K562 treated with DMSO at 1 percent for 24 hours (cell line): Measurements from ENCODE around the gene PRXL2B. TPM values are rescaled to one million over a fixed set of nuclear protein-coding genes. Genes with fewer than 3 reads are reported as not detected.

Source experiments
- total RNA-seq: library from RNA; unstranded; fragments of 300-600 nt; gene quantifications from 2 replicates; pipeline ENCODE4 v1.2.3, GENCODE V29; 2022; ENCODE audit warnings: low read depth; ENCODE audit not compliant: insufficient read depth

PRXL2B gene
- total RNA-seq = 19.6 and 23.0 TPM in 2 replicates

DNA sequence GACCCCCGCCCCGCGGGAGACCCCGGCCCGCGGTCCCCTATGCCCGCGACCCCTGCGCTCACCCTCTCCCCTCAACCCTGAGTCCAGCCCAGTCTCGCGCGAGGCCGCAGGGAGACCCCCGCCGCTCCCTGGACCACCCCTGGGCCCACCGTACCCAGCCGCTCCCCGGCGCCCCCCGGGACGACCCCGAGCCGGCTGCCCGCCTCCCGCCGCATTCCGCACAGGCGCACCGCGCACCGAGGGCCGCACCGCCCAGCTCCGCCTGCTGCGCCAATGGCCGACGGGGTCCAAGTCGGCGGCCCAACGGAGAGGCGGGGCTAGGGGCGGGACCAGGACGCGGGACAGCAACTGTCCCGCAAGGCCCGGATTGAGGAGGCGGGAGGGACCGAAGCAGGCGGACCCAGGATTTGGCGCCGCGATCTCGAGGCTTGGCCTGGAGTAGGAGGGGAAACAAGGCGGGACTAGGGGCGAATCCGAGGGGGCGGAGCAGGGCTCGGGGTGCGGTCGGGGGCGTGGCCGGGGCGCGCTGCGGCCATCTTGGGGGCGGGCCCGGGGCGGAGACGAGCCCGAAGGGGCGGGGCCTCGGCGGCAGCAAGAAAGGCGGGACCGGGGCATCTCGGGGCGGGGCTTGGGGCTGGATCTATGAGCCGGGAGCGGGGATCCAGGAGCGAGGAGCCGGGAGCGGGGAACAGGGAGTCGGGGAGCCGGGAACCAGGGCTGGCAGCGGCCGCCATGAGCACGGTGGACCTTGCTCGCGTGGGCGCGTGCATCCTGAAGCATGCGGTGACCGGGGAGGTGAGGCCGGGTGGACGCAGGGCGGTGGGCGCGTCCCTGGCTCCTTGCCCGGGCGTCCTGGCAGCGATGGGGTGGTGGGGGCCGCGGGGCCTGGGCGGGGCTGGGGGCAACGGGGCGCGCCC lies at the start of gene PRXL2B:
Gene PRXL2B (plus strand): TSS at position 624 of the 917 bp plus-strand sequence. CDS start 109 bp downstream, at position 733.

GRCh38 chr1:2556277-2556677 lies 30.3 kb upstream of the PRXL2B start, which contains the start of gene TNFRSF14:
Gene TNFRSF14 (plus strand): TSS chr1:2556371. CDS start chr1:2556665, 294 bp downstream.

GRCh38 chr1:2632561-2633361 lies 46.2 kb downstream of the PRXL2B start, which contains the start of gene MMEL1:
Gene MMEL1 (minus strand): TSS chr1:2633016. CDS start chr1:2629484, 3,532 bp downstream.

Other genes with a start within 250 kb of the PRXL2B start
- gene MORN1, start 195.2 kb upstream of the PRXL2B start, total RNA-seq = 4.3 and 5.9 TPM in 2 replicates
- gene RER1, start 194.9 kb upstream of the PRXL2B start, total RNA-seq = 74.0 and 84.7 TPM in 2 replicates
- 13.8 and 15.6 TPM in 2 replicates for gene PEX10, start 174.2 kb upstream of the PRXL2B start, total RNA-seq
- not detected in 2 replicates for gene PLCH2, start 110.5 kb upstream of the PRXL2B start, total RNA-seq
- gene PANK4, start 60.2 kb upstream of the PRXL2B start, total RNA-seq = 37.7 and 42.4 TPM in 2 replicates
- not detected in 2 replicates for gene HES5, start 56.5 kb upstream of the PRXL2B start, total RNA-seq
- 11.8 and 12.1 TPM in 2 replicates for gene TNFRSF14, start 30.4 kb upstream of the PRXL2B start, total RNA-seq
- gene MMEL1, start 46.2 kb downstream of the PRXL2B start, total RNA-seq = 0.96 TPM in 1 of 2 replicates, not detected in the other
- 0.10 TPM in 2 replicates for gene TTC34, start 214.9 kb downstream of the PRXL2B start, total RNA-seq